ENCODE measurements around the gene HOXA1. TPM values are rescaled to one million over a fixed set of nuclear protein-coding genes. Genes with fewer than 3 reads are reported as not detected.

HOXA1 gene
- total RNA-seq, 1 donor from 2014 or later: 0.55 TPM

- H3K4me3 Mint-ChIP-seq: no peak overlapping the region
- POLR2A ChIA-PET: interaction anchor here (0.7 kb wide), 1 partner anchor 837 kb away, joined by 3 read pairs; no protein-coding TSS in a partner anchor
- no peaks in the 10 kb centered on the region for H3K4me1 Mint-ChIP-seq
- H3K9me3 Mint-ChIP-seq: no peaks in the 10 kb centered on the region
- DNase-seq (no peak), ATAC-seq (ENCODE audit: low read depth) (no peak)
- no peaks in the 10 kb centered on the region for H3K36me3 Mint-ChIP-seq (ENCODE audit: low read depth)
- peaks cover 28% of the 10 kb centered on the region for H3K27me3 Mint-ChIP-seq
- H3K27ac Mint-ChIP-seq: no peak overlapping the region
- intact Hi-C loops (cut with micrococcal nuclease): no loop called here
- TF ChIP-seq CTCF (IDR thresholded peaks at IDR 0.05): no peak
- CTCF ChIA-PET: no interaction called here
These were observed 31.0 kb upstream of the HOXA1 start for GRCh38 chr7:27126596-27127327.

- CTCF ChIA-PET: no interaction called here
- Mint-ChIP-seq H3K36me3 (ENCODE audit: low read depth) (no peaks in the 10 kb centered on the region), H3K27me3 (peaks cover 28% of the 10 kb centered on the region), H3K4me1 (no peaks in the 10 kb centered on the region), H3K9me3 (no peaks in the 10 kb centered on the region), H3K4me3 (no peak overlapping the region), H3K27ac (no peak overlapping the region)
- no peak for TF ChIP-seq CTCF (IDR thresholded peaks at IDR 0.05)
- intact Hi-C loops (cut with micrococcal nuclease): no loop called here
- POLR2A ChIA-PET: interaction anchor here (0.7 kb wide), 1 partner anchor 838 kb away, joined by 3 read pairs; no protein-coding TSS in a partner anchor
- ATAC-seq (ENCODE audit: low read depth) (no peak), DNase-seq (no peak)
These were observed 30.2 kb upstream of the HOXA1 start for GRCh38 chr7:27125986-27126394.

GRCh38 chr7:27124902-27125689 lies 29.3 kb upstream of the HOXA1 start:
- H3K36me3 Mint-ChIP-seq (ENCODE audit: low read depth): no peaks in the 10 kb centered on the region
- ATAC-seq (ENCODE audit: low read depth) (no peak), DNase-seq (no peak)
- TF ChIP-seq CTCF (IDR thresholded peaks at IDR 0.05): no peak
- no peak overlapping the region for H3K4me3 Mint-ChIP-seq
- no peaks in the 10 kb centered on the region for H3K9me3 Mint-ChIP-seq
- no peaks in the 10 kb centered on the region for H3K4me1 Mint-ChIP-seq
- CTCF ChIA-PET: no interaction called here
- POLR2A ChIA-PET: no interaction called here
- H3K27ac Mint-ChIP-seq: no peak overlapping the region
- H3K27me3 Mint-ChIP-seq: peaks cover 28% of the 10 kb centered on the region
- intact Hi-C loops (cut with micrococcal nuclease): no loop called here

GRCh38 chr7:27124096-27124901 lies 28.5 kb upstream of the HOXA1 start:
- Mint-ChIP-seq H3K27me3 (peaks cover 28% of the 10 kb centered on the region), H3K9me3 (no peaks in the 10 kb centered on the region), H3K27ac (no peak overlapping the region), H3K4me3 (no peak overlapping the region), H3K4me1 (no peaks in the 10 kb centered on the region), H3K36me3 (ENCODE audit: low read depth) (no peaks in the 10 kb centered on the region)
- CTCF ChIA-PET: no interaction called here
- no peak for TF ChIP-seq CTCF (IDR thresholded peaks at IDR 0.05)
- intact Hi-C loops (cut with micrococcal nuclease): no loop called here
- ATAC-seq (ENCODE audit: low read depth): no peak
- no peak for DNase-seq
- POLR2A ChIA-PET: no interaction called here

Measured in activated B cell treated with CpG ODN at 0.5 μM for 24 hours (primary cell).